SU-DHL-6 (cell line): ENCODE measurements around the gene SF3B5.
"Not testable (repeated sequence)": the region's sequence is repeated elsewhere in the genome, so short reads cannot be mapped to it uniquely, and the experiment has no call there.

Experiments
- H2AFZ ChIP-seq: fragments of 200-600 bp; sonication (generic); 2 replicates; pipeline ENCODE4 v1.6.1; 2014; ENCODE audit warnings: low read depth, mild to moderate bottlenecking, moderate library complexity, mixed read lengths, antibody characterized with exemption, low read length; ENCODE audit not compliant: severe bottlenecking
- H3F3A ChIP-seq: fragments of 200-600 bp; shearing (Covaris generic); 2 replicates; pipeline ENCODE4 v1.6.0; 2016; ENCODE audit warnings: antibody characterized with exemption, mild to moderate bottlenecking; ENCODE audit not compliant: insufficient read depth
- H3K27ac ChIP-seq: fragments of 200-600 bp; sonication (generic); 2 replicates; pipeline ENCODE4 v1.5.1; 2016; ENCODE audit warnings: low read depth, mild to moderate bottlenecking, low read length, moderate library complexity, mixed read lengths
- H3K27me3 ChIP-seq: fragments of 200-600 bp; sonication (generic), shearing (Covaris generic); 2 replicates; pipeline ENCODE4 v1.6.0; 2014; ENCODE audit warnings: mild to moderate bottlenecking, low read length
- H3K36me3 ChIP-seq: fragments of 200-600 bp; sonication (generic); 2 replicates; pipeline ENCODE4 v1.6.1; 2014; ENCODE audit warnings: mild to moderate bottlenecking, low read length, mixed read lengths
- H3K4me2 ChIP-seq: fragments of 300-600, 200-600 bp; shearing (Covaris generic), sonication (generic); 2 replicates; pipeline ENCODE4 v1.6.0; 2014; ENCODE audit warnings: low read length, low read depth, mild to moderate bottlenecking; ENCODE audit not compliant: poor library complexity, severe bottlenecking
- H3K4me3 ChIP-seq: fragments of 200-600 bp; sonication (generic); 2 replicates; pipeline ENCODE4 v1.5.1; 2014; ENCODE audit warnings: antibody characterized with exemption, low read length, mild to moderate bottlenecking, mixed read lengths; ENCODE audit not compliant: insufficient read depth, poor library complexity, severe bottlenecking
- H3K79me2 ChIP-seq: fragments of 200-600 bp; sonication (generic); 2 replicates; pipeline ENCODE4 v1.6.1; 2014; ENCODE audit warnings: mild to moderate bottlenecking, low read length, moderate library complexity; ENCODE audit not compliant: insufficient read depth
- H3K9ac ChIP-seq: fragments of 200-600 bp; sonication (generic); 2 replicates; pipeline ENCODE4 v1.7.0; 2014; ENCODE audit warnings: mild to moderate bottlenecking, low read length
- H3K9me2 ChIP-seq: fragments of 200-600 bp; sonication (generic); replicated peaks from 2 replicates; pipeline ENCODE4 v1.6.1; 2014; ENCODE audit warnings: low read length; ENCODE audit not compliant: insufficient read depth
- H3K9me3 ChIP-seq: fragments of 200-600 bp; sonication (generic); 2 replicates; pipeline ENCODE4 v1.6.1; 2014; ENCODE audit warnings: low read length, mixed read lengths; ENCODE audit not compliant: insufficient read depth
- H4K20me1 ChIP-seq: fragments of 200-600 bp; sonication (generic); 2 replicates; pipeline ENCODE4 v1.6.1; 2014; ENCODE audit warnings: low read depth, mild to moderate bottlenecking, antibody characterized with exemption, low read length, moderate library complexity, mixed read lengths
- EZH2phosphoT487 ChIP-seq: fragments of 200-600 bp; sonication (generic), shearing (Covaris generic); conservative IDR thresholded peaks from 2 replicates; pipeline ENCODE4 v1.6.1; 2018; ENCODE audit warnings: mild to moderate bottlenecking, antibody characterized with exemption, low read length, moderate library complexity, mixed read lengths
- TF ChIP-seq, protein P1 (sequence below): fragments of 200-600 bp; sonication (generic); IDR thresholded peaks from one replicate; pipeline ENCODE4 v1.5.1; 2017; ENCODE audit warnings: antibody characterized with exemption, mild to moderate bottlenecking, low read length, moderate library complexity; ENCODE audit not compliant: insufficient read depth, poor library complexity, severe bottlenecking

SF3B5 gene

DNA sequence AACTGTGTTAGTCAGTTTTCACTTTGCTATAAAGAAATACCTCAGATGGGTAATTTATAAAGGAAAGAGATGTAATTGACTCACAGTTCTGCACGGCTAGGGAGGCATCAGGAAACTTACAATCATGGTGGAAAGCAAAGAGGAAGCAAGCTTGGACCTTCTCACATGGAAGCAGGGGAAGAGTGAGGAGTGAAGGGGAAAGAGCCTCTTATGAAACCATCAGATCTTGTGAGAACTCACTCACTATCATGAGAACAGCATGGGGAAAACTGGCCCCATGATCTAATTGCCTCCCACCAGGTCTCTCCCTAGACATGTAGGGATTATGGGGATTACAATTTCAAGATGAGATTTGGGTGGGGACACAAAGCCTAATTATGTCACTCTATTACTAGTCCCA, 46.0 kb downstream of the SF3B5 start:
- no peaks in the 10 kb centered on the region for H3K9me2 ChIP-seq
- H3F3A ChIP-seq: no peaks in the 10 kb centered on the region
- H3K27ac ChIP-seq: no peak overlapping the region
- H3K36me3 ChIP-seq: no peaks in the 10 kb centered on the region
- no peaks in the 10 kb centered on the region for H3K27me3 ChIP-seq
- H3K79me2 ChIP-seq: no peaks in the 10 kb centered on the region
- H3K9ac ChIP-seq: no peak overlapping the region
- no peaks in the 10 kb centered on the region for H3K9me3 ChIP-seq
- H2AFZ ChIP-seq: no peak overlapping the region
- no peaks in the 10 kb centered on the region for H4K20me1 ChIP-seq
- TF ChIP-seq EZH2phosphoT487: no peak
- TF ChIP-seq, protein P1, sequence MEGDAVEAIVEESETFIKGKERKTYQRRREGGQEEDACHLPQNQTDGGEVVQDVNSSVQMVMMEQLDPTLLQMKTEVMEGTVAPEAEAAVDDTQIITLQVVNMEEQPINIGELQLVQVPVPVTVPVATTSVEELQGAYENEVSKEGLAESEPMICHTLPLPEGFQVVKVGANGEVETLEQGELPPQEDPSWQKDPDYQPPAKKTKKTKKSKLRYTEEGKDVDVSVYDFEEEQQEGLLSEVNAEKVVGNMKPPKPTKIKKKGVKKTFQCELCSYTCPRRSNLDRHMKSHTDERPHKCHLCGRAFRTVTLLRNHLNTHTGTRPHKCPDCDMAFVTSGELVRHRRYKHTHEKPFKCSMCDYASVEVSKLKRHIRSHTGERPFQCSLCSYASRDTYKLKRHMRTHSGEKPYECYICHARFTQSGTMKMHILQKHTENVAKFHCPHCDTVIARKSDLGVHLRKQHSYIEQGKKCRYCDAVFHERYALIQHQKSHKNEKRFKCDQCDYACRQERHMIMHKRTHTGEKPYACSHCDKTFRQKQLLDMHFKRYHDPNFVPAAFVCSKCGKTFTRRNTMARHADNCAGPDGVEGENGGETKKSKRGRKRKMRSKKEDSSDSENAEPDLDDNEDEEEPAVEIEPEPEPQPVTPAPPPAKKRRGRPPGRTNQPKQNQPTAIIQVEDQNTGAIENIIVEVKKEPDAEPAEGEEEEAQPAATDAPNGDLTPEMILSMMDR: no peak
- no peak overlapping the region for H3K4me2 ChIP-seq
- H3K4me3 ChIP-seq: no peak overlapping the region

GRCh38 chr6:144047688-144048087, 47.7 kb downstream of the SF3B5 start:
- no peaks in the 10 kb centered on the region for H3K9me3 ChIP-seq
- no peak for TF ChIP-seq EZH2phosphoT487
- TF ChIP-seq, protein P1: no peak
- H2AFZ ChIP-seq: no peak overlapping the region

GRCh38 chr6:144046672-144047071, 48.7 kb downstream of the SF3B5 start:
- H2AFZ ChIP-seq, H3K4me3 ChIP-seq, H3K4me2 ChIP-seq, H3K27me3 ChIP-seq, H3F3A ChIP-seq, H3K36me3 ChIP-seq, H3K9me3 ChIP-seq, H3K9me2 ChIP-seq, H4K20me1 ChIP-seq, H3K9ac ChIP-seq, H3K27ac ChIP-seq, H3K79me2 ChIP-seq: not testable (repeated sequence)

More at GRCh38 chr6:144047688-144048087, 47.7 kb downstream of the SF3B5 start:
- no peak overlapping the region for H3K27ac ChIP-seq
- H3K79me2 ChIP-seq: no peaks in the 10 kb centered on the region
- H3K27me3 ChIP-seq: no peaks in the 10 kb centered on the region
- H3K36me3 ChIP-seq: no peaks in the 10 kb centered on the region
- H3K9me2 ChIP-seq: no peaks in the 10 kb centered on the region
- no peaks in the 10 kb centered on the region for H4K20me1 ChIP-seq
- no peak overlapping the region for H3K4me3 ChIP-seq
- no peaks in the 10 kb centered on the region for H3F3A ChIP-seq
- no peak overlapping the region for H3K4me2 ChIP-seq
- H3K9ac ChIP-seq: no peak overlapping the region

GRCh38 chr6:144044989-144045388, 50.4 kb downstream of the SF3B5 start:
- not testable (repeated sequence) for H3K27me3 ChIP-seq, H2AFZ ChIP-seq, H3K27ac ChIP-seq, H3K4me3 ChIP-seq, H3K9me3 ChIP-seq, H4K20me1 ChIP-seq, H3F3A ChIP-seq, H3K4me2 ChIP-seq, H3K9me2 ChIP-seq, H3K9ac ChIP-seq, H3K36me3 ChIP-seq, H3K79me2 ChIP-seq
